ENCODE data around the gene CTNND2.

DNA sequence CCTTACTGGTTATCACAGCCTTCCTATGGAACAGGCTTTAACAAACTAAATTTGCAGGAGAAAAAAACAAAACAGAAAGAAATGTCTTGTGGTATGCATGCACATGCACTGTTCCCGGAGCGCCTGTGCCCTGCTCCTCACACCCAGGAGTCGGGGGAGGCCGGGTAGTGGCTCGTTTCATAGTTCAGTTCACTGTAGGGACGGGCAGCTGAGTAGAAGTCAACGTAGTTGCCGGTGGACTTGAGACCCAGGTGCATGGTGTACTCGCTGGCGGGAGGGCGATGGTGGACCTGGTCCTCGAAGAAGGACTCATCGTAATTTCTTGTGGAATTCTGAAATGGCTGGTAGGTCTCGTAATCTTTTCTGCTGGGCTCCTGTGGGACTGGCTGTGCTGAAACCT, 930.9 kb downstream of the CTNND2 start:
- TF ChIP-seq, protein P1, sequence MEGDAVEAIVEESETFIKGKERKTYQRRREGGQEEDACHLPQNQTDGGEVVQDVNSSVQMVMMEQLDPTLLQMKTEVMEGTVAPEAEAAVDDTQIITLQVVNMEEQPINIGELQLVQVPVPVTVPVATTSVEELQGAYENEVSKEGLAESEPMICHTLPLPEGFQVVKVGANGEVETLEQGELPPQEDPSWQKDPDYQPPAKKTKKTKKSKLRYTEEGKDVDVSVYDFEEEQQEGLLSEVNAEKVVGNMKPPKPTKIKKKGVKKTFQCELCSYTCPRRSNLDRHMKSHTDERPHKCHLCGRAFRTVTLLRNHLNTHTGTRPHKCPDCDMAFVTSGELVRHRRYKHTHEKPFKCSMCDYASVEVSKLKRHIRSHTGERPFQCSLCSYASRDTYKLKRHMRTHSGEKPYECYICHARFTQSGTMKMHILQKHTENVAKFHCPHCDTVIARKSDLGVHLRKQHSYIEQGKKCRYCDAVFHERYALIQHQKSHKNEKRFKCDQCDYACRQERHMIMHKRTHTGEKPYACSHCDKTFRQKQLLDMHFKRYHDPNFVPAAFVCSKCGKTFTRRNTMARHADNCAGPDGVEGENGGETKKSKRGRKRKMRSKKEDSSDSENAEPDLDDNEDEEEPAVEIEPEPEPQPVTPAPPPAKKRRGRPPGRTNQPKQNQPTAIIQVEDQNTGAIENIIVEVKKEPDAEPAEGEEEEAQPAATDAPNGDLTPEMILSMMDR (IDR thresholded peaks at IDR 0.05) = no peak
- no peak for TF ChIP-seq EZH2 (IDR thresholded peaks at IDR 0.05; ENCODE audit: borderline replicate concordance, insufficient read depth, low read depth, low read length, poor library complexity, severe bottlenecking)
